Suppressor macrophage treated with lipopolysaccharide for 4 hours (primary cell): ENCODE measurements around the gene GJC1.
"Not testable (repeated sequence)": the region's sequence is repeated elsewhere in the genome, so short reads cannot be mapped to it uniquely, and the experiment has no call there.

Experiments
- DNase-seq: peaks from one replicate; pipeline ENCODE4 v3.0.0-alpha.2; 2020

The GJC1 gene

GRCh38 chr17:44842748-44843147 is 12.7 kb upstream of the GJC1 start:
- no peak for DNase-seq

GRCh38 chr17:44840936-44841335 is 10.8 kb upstream of the GJC1 start:
- DNase-seq: no peak

GRCh38 chr17:44840274-44840673 is 10.2 kb upstream of the GJC1 start:
- DNase-seq: no peak

- DNase-seq: no peak
These were observed 7.1 kb upstream of the GJC1 start for GRCh38 chr17:44837196-44837595.

- no peak for DNase-seq
These were observed 2.7 kb upstream of the GJC1 start for GRCh38 chr17:44832805-44833204.

GRCh38 chr17:44831371-44831770 is 1.3 kb upstream of the GJC1 start:
- no peak for DNase-seq

GRCh38 chr17:44830359-44831288 is 537 bp upstream of the GJC1 start:
- no peak for DNase-seq

GRCh38 chr17:44828919-44829522 is 1.1 kb downstream of the GJC1 start:
- DNase-seq: peak; percentile 16

GRCh38 chr17:44827863-44828262 is 2.2 kb downstream of the GJC1 start:
- no peak for DNase-seq

- no peak for DNase-seq
These were observed 3.8 kb downstream of the GJC1 start for GRCh38 chr17:44826123-44826790.

- not testable (repeated sequence) for DNase-seq
These were observed 4.9 kb downstream of the GJC1 start for GRCh38 chr17:44825236-44825635.

GRCh38 chr17:44820631-44821212 is 9.4 kb downstream of the GJC1 start:
- DNase-seq: no peak

GRCh38 chr17:44818508-44818907 is 11.6 kb downstream of the GJC1 start:
- not testable (repeated sequence) for DNase-seq

- DNase-seq: no peak
These were observed 17.8 kb downstream of the GJC1 start for GRCh38 chr17:44812263-44812662.

- not testable (repeated sequence) for DNase-seq
These were observed 21.3 kb downstream of the GJC1 start for GRCh38 chr17:44808656-44809388.

GRCh38 chr17:44808156-44808555 is 21.9 kb downstream of the GJC1 start:
- DNase-seq: no peak

GRCh38 chr17:44807817-44808155 is 22.3 kb downstream of the GJC1 start:
- no peak for DNase-seq

GRCh38 chr17:44807093-44807816 is 22.8 kb downstream of the GJC1 start:
- DNase-seq: no peak

- no peak for DNase-seq
These were observed 25.6 kb downstream of the GJC1 start for GRCh38 chr17:44804302-44805089.

- DNase-seq: no peak
These were observed 28.2 kb downstream of the GJC1 start for GRCh38 chr17:44801880-44802279.

- no peak for DNase-seq
These were observed 31.7 kb downstream of the GJC1 start for GRCh38 chr17:44798356-44798755.
